ENCODE results near the gene MOB4.
"Not testable (repeated sequence)": the region's sequence is repeated elsewhere in the genome, so short reads cannot be mapped to it uniquely, and the experiment has no call there.

MOB4 gene

DNA sequence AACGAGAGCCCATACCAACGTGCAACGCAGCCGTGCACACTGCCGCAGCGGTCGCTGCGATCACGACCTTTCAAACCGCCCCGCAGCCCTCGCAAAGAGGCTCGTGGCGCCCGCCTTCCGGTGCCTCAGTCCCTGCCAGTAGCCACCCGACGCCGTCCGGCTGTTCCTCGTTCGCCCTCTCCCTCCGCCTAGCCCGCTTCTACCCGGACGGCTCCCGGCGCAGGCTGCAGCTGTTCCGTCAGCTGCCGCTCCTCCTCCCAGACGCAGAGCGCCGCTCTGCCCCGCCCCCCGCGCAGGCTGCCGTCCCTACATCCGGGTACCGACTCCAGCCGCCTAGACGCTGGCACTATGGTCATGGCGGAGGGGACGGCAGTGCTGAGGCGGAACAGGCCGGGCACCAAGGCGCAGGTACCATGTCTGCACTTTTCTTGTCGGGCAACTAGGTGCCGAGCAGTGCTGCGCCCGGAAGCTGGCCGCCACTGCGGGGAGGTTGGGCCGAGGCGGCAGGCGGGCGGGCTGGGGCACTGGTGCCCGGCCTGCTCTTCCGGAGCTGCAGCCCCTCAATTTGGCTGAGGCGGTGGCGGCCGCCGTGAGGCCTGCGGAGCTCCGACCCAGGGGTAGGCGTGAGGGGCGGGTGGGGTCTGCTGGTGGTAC, at the start of gene MOB4:
Gene MOB4 (plus strand): TSS at position 328 of the 654 bp plus-strand sequence. CDS start 21 bp downstream, at position 349.
- DNase-seq: peak; percentile 96

DNA sequence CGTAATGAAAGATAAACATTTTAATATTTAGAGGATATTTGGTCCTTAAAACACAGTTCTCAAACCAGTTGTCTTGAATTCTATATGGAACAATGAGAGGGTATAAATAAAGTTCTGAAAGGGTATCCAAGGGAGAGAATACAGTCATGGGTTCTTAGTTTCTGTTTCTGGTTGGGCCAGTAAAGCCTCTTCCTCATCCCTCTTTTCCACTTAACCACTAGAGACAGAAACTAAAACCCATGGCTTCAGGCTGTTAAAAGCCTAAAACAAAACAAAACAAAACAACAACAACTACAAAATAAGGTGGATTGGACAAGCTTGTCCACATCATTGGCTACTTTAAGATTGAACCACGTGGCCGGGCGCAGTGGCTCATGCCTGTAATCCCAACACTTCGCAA, 43.7 kb upstream of the MOB4 start:
- no peak for DNase-seq

DNA sequence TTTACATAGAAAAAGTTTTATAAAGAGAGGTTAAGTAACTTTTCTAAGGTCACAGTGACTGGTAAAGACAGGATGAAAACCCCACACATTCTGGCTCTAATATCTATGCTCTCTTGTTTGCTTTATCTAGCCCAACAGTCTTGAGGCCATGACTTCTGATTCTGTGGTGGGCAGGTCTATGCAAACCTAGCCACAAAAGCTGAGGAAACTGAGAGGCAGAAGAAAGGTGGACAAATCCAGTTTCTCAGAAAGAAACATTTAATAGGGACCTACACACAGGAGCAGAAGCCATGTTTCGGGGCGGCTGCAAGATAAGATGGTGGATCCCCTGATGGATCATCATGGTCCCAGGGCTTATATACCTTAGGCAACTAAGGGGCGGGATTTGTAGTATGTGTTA, 38.1 kb upstream of the MOB4 start:
- no peak for DNase-seq

DNA sequence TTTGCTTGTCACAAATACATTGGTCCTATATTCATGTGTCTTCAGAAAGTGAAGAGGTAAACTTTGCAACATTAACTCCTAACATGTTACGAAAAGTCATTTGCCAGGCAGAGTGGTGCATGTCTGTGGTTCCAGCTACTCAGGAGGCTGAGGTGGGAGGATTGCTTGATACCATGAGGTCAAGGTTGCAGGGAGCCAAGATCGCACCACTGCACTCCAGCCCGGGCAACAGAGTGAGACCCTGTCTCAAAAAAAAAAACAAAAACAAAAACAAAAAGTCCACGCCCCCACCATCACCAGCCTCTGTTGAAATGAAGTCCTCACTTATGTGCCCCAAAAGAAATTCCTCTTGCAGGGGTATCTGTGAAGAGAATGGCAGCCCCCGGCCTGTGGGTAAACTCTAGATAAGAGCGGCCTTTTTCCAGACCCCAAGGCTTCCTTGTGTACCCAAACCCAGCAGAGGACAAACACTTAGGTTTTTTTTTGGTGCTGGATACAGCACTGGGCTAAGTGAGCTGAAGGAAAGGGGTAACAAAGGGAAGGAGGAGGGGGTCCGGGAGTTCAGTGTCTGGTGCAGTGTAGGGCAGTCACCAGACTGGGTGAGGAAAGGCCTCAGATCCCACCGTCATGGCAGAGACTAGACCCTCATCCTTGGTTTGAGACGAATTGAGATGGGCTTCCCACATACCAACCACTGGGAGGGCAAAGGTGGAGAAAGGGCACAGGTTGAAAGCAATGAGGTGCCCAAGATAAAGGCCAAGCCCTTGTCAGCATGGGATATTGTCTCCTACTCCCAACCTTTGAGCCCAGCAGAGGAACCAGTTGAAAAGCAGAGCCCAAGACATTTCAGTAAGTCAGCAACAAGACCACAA, 35.5 kb upstream of the MOB4 start:
- DNase-seq: no peak

DNA sequence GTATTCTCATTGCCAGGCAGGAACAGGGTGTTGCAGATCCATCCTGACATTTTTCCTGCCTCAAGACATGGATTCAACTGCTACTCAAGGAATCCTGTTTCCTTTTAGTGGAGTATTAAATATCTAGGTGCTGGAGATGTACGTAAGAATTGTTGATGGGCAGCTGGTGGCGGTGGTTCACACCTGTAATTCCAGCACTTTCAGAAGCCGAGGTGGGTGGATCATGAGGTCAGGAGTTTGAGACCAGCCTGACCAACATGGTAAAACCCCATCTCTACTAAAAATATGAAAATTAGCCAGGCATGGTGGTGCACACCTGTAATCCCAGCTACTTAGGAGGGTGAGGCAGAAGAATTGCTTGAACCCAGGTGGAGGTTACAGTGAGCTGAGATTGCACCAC, 31.6 kb upstream of the MOB4 start:
- not testable (repeated sequence) for DNase-seq

DNA sequence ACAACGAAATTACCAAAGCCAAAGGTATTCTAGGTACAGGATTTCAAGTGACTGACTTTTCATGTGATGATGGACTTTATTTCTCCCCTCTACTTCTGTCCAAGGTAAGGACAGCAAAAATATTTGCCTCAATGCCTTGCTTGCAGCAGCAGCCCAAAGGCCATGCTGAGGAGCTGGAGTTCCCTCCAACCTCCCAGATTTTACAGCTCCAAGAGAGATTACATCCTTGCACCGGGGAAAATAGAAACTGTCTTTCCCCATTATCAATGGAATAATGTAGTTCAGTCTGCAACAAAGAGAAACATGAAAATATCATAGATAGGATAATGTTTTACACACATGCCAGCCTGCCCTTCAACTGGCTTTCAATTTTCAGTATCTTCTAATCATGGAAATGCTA, 29.7 kb upstream of the MOB4 start:
- no peak for DNase-seq

DNA sequence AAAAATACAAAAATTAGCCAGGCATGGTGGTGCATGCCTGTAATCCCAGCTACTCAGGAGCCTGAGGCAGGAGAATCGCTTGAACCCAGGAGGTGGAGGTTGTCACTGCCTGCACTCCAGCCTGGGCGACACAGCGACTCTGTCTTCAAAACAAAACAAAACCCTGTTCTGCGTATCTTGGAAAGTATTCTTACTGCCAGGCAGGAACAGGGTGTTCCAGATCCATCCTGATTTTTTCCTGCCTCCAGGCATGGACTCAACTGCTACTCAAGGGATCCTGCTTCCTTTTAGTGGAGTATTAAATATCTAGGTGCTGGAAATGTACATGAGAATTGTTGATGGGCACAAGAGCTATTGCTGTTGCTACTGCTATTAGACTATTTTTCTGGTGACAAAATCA, 28.5 kb upstream of the MOB4 start:
- DNase-seq: no peak

DNA sequence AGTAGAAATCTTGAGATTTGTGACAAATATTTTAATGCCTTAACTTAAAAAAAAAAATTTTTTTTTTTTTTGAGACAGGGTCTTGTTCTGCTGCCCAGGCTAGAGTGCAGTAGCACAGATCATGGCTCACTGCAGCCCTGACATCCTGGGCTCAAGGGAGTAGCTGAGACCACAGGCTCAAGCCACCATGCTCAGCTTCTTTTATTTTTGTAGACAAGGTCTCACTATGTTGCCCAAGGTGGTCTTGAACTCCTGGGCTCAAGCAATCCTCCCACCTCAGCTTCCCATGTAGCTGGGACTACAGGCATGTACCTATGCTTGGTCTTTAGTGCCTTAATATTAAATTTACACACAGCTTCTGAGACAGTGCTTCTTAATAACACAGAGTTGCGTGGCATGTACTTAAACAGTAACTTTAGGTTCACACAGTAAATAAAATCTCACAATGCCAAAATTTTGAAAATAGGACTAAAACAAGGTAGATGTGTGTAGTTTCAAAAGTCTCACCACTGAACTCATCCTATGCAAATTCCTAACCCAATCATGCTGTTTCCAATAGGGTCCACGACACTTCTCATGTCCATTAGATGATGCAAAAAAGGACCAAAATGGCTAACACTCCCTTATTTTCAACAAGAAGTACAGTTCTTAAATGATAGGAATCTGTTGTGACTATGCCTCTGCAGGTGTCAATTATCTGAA, 20.3 kb upstream of the MOB4 start:
- no peak for DNase-seq

DNA sequence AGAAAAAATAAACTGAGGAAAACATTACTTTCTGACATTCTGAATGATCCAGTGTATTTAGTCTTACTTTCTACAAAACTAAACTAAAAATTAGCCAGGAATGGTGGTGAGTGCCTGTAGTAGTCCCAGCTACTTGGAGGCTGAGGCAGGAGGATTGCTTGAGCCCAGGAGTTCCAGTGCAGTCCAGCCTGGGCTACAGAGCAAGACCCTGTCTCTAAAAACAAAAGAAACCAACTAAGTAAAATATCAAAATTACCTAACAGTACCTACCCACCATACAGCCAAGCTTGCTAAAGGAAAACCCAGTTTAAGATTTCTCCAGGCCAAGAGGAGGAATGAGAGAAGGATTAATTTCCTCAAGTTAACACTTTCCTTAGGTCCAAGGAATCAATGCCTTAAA, 19.2 kb upstream of the MOB4 start:
- DNase-seq: no peak

DNA sequence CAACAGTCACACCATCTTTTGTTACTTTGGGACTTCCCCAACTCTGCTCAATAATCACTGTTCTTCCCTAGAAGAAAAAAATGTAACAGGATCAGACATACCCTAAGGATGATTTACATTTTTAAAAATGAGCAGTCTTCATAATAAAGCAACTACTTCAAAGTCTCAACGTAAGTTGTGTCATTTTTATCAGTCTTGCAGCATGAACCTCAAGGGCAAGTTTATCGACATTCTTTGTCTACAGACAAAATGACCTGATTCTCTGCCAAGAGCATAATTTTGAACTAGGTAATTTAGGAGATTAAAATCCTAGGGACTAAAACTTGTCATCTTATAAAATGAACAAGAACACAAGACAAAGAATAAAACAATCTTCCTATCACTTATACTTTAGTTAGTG, 18.5 kb upstream of the MOB4 start:
- no peak for DNase-seq

DNA sequence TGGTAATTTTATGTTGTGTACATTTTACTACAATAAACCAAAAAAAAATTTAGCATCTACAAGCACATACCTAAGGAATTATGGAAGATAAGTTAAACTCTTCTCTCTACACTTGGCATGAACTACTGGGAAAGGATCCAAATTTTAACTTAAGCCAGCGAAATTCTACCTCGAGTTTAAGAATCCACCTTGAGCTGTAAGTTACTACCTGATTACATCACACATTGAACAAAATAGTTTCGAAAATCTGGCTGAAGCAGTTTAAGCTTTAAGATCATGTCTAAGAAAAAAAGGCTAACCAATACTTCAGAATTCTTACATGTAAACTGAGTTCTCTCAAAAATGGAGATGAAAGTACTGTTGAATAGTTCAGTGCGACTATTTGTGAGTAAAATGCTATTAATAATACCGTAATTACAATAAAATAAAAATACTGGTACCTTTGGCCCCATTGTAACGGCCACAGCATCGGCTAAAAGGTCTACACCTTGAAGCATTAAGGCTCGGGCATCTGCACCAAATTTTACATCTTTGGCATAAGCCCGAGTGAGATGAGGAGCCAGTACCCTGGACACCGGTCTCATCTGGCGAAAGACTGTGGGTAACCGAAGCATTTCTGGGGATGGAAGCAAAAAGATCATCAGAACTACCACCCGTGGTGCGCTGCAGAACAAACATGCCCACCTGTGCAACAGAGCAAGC, 17.5 kb upstream of the MOB4 start:
- DNase-seq: no peak

DNA sequence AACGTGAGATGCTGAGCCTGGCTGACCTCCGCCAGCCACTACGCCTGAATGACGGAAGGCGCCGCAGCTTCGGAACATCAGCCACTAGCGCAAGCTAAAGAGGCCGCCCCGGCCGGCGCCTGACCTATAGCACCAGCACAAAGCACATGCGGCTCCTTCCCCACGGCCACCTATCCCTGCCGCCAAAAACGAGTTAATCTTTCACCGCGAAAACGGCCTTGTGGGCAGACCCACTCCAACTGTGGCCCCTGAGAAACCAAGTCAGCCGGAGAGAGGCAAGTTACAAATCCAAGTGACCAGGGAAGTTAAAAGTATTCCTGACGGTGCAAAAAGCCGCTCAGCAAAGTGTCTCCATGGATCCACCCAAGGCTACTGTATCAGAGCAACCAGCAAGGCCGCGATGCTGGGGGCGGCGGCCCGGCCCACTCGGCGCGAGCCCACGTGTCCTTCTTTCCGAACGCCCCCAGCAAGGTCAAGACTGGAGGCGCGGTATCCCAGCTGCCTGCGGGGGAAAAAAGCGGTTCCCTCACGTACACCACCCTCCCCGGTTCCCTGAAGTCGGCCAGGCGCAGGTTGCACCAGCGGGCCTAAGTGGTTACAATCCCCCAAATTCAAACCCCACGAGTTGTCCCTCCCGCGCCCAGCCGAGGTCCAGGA, 16.8 kb upstream of the MOB4 start:
- peak; percentile 71 for DNase-seq

DNA sequence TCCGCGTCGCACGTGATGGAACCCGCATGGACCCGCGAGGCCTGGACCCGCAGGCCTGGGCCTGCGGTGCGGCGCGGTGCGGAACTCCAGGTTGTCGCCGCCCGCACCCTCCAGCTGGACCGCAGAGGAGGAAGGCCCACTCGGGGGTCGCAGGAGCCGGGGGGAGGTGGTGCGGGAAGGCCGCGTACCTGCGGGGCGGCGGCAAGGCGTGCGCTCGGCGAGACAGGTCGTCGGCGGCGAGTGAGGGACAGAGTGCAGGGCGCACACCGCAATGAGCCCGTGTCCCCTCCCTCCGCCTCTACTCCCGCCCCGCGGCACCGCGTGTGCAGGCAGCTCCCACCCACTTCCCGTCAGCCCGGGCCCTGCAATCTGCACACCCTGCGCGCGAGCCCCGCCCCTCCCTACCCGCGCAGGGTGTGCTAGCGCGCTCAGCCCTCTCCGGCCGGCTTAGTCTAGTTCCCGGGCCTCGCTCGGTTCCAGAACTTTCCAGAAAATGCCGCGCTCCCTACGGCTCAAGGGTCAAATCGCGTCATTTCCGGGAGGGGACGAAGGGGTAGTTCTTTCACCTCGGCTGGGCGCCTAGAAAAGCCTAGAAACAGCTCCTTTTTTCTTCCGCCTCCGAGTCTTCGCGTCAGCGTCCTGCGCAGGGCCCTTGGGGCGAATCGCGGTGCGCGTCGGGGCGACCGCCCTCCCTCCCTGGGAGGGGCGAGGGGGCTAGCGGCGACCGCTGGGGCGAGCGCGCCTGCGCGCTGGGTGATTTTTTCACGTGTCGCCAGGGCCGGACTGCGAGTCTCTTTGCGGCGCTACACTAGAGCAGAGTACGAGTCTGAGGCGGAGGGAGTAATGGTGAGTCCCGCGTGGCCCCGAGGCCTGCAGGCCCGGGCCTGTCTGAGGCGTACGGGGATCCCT, 16.0 kb upstream of the MOB4 start, which contains the start of the genes HSPD1 and HSPE1:
Gene HSPD1 (minus strand): TSS at position 247 of the 909 bp plus-strand sequence. CDS start 992 bp downstream, outside the sequence.
Gene HSPE1 (plus strand): TSS at position 786 of the 909 bp plus-strand sequence. CDS start 58 bp downstream, at position 844.
- DNase-seq: peak; percentile 97

DNA sequence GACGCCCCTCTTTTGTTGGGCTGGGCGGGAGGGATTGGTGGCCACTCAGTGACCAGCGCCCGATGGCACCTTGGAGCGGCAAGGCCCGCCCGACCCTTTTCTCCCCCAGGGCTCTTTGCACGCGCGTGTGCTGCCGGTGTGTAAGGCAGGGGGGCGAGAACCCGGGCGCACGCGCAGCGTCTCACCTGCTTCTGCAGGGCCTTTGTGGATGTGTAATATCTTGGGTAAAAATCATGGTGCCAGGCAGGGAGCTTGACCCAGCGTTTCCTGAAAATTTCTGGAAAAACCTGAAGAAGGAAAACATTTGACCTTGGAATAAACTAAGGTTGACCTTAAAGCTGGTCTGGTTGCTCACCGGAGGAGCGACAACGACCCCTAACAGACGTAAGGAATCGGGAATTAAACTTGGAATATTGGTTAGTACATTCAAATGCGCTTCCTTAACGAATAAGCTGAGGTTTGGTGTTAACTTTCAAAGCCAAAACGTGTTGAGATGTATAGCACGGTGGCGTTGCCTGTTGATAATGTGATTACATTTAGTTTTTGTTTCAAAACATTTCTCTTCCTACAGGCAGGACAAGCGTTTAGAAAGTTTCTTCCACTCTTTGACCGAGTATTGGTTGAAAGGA, 15.2 kb upstream of the MOB4 start:
- DNase-seq: no peak

DNA sequence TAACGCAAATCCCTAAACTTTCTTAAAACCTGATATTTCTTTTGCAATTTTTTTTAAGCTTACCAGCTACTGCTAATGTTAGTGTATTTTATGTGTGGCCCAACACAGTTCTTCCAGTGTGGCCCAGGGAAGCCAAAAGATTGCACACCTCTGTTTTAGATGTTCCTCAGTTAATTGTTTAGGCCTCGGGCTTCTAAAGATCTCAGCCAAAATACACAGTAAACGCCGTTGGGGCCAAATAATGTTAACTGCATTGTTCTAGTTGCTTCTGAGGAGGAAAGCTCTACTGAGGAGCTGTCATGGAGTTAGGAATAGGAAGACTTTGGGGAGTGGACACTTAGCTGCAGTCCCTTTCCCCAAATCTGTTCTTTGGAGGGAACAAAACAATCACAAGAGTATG, 13.7 kb upstream of the MOB4 start:
- DNase-seq: no peak

DNA sequence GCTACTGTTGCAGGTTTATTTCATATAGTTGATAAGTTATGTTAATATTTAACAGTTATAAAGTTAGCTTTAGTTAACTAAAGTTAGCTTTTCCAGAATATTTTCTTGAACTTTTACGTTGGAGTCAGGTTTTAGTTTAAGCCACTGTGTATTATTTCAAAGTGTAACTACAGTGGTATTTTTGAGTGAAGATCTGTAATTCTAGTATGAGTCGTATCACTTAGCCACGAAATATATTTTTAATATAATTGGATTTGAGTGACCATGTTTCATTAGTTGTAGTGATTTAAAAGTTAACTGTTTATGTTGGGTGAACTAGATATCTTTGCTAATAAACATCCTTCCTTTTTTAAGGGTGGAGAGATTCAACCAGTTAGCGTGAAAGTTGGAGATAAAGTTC, 13.2 kb upstream of the MOB4 start:
- no peak for DNase-seq

DNA sequence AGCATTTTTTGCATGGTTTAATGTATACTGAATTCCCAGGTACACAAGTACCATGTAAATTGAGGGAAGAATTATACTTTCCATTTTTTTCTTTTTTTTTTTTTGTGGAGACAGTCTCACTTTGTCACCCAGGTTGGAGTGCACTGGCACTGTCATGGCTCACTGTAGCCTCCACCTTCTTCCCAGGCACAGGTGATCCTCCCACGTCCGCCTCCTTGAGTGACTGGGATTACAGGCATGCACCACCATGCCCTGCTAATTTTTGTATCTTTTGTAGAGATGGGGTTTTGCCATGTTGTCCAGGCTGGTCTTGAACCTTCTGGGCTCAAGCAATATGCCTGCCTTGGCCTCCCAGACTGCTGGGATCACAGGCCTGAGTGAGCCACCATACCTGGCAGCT, 11.9 kb upstream of the MOB4 start:
- no peak for DNase-seq

DNA sequence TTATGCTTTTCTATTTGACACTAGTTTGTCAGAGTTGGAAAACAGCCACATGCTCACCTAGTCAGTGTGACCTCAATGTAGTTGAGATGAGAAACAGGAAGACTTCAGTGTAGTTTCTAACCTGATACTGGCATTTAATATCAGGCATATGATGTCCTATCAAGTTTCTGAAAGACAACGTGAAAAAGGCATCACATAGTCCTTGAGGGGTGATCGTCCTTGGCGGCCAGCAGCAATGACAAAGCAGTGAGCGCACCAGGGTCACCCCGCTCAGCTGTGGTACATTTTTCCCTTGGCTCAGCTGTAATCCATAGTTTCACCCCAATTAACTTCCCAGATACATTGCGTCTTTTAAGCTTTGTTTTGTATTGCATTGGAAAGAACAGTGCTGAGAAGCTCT, 11.4 kb upstream of the MOB4 start:
- DNase-seq: no peak

DNA sequence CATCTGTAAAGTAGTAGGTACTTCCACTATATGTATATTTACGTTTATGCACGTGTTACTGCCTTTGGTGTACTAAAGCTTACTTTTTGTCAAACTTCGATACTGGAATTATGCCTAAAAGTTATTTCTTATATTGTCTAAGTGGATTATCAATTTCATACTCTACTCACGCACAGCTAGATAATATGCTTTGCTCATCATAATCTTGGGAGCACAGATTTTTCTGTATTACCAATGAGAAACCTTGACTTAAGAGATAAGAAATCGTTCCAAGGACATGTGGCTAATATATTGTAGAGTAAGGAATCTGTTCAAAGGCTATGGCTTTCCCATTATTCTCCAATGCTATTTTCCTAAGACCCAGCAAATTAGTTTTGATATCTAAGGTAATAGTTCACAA, 9.2 kb upstream of the MOB4 start:
- no peak for DNase-seq

DNA sequence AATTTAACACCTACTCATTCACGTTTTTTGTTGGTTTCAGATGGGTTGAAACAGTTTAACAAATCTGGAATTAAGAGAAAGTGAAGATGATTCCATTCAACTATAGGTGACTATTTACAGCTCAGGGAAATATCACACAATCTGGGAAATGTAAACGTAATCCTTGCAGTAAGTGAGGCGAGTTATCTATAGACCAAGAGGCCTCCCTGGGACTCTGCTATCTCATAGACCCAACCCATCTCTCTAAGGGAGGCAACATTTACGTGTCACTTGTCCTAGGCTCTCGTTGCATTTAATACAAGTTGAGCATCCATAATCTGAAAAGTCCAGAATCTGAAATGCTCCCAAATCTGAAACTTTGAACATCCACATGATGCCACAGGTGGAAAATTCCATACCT, 2.0 kb upstream of the MOB4 start:
- DNase-seq: no peak

DNA sequence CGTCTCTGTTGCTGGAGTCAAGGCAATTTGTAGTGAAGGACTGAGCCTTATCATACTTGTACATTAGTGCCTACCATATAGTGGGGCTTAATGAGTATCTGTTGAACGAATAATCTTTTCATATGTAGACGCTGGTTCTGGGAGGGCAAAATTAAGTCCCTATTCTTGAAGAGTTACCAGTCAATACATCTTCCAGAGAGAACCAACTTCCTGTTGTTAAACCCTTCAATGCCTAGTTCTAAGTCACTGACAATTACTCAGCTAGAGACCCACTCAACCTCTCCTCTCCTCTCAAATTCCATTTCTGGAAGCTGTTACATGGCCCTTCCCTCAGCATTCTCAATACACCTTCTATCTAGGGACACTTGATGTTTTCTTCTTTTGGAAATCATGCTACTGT, 1.1 kb upstream of the MOB4 start:
- no peak for DNase-seq

All from activated CD4-positive, CD25-positive, alpha-beta regulatory T cell treated with anti-CD3 and anti-CD28 coated beads, Interleukin-2, amount 50 U/mL, for 72 hours (primary cell).